Activated CD4-positive, alpha-beta T cell treated with anti-CD3 and anti-CD28 coated beads, Interleukin-2, amount 50 U/mL, for 48 hours (primary cell): Measurements from ENCODE around the gene UFD1.

Experiments used
- DNase-seq, 2 experiments: peaks; one replicate each; pipeline ENCODE4 v3.0.0-alpha.2; 2020

Gene UFD1, protein sequence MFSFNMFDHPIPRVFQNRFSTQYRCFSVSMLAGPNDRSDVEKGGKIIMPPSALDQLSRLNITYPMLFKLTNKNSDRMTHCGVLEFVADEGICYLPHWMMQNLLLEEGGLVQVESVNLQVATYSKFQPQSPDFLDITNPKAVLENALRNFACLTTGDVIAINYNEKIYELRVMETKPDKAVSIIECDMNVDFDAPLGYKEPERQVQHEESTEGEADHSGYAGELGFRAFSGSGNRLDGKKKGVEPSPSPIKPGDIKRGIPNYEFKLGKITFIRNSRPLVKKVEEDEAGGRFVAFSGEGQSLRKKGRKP

DNA sequence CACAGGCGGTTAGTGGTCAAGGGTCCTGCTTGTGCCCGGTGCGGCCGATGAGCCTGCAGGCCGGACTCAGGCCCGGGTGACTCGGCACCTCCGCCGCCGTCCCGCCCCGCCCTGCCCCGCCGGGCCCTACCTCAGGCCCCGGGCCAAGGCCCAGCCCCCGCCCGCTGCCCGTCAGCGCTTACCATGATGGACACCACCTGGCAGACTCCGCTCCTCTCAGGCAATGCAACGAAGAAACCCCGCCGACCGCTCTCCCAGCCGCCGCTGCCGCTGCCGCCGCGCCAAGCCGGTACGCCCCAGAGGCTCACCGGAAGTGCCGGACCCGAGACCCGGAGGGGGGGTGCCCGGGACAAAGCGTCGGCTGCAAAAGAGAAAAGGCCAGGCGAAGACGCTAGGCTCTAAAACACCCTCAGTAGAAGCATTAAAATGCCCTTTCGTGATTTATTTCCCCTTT is at the start of gene UFD1:
Gene UFD1 (minus strand): TSS at position 293 of the 454 bp plus-strand sequence. CDS start 108 bp downstream, at position 185.
- peak; percentile 76 to 83 for DNase-seq

GRCh38 chr22:19527861-19528417 is 48.9 kb upstream of the UFD1 start:
- no peak for DNase-seq

- DNase-seq: no peak
These were observed 48.3 kb upstream of the UFD1 start for GRCh38 chr22:19527321-19527721.

- no peak for DNase-seq
These were observed 47.7 kb upstream of the UFD1 start for GRCh38 chr22:19526702-19527111.

GRCh38 chr22:19526076-19526701 is 47.2 kb upstream of the UFD1 start:
- no peak for DNase-seq

DNA sequence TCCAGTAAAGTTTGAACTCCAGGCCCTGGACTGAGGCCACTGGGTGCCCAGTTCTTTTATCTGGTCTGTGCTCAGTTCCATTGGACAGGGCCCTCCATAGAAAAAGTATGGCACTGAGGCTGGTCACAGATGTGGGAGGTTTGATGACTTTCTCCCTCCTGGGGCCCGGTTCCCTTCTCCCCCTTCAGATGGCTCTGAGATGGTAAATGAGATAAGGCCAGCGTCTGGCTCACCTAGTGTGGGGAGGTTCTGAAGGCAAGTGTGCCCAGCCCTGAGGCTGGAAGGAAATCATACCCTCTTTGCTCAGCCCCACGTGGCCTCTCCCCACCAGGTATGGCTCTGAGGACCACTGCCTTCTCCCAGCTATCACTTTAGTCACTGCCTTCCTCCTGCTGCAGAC is 46.7 kb upstream of the UFD1 start:
- DNase-seq: no peak

DNA sequence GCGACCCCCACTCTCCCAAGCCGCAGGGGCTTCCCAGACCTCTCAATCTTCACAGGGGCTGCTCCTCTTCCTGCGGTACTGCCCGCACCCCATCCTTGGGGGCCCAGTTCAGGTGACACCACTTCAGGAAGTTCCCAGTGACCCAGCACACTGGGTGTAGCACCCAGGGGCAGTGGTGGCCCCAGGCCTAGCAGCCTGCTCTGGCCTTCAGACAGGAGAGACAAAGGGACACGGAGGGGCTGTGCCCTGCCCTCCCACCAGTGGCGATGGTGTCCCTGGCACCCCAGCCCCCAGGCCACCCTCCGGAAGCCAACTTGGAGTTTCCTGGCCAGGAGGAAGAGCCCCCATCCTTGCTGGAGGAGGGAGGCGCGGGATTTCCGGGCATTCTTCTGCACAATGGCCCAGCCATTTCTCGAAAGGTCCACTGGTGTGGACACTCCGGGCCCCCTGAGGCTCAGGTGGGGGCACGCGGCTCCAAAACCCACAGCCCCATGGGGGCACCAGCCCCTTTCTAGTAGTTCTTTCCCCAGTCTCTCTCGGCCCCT is 46.2 kb upstream of the UFD1 start:
- DNase-seq: no peak

DNA sequence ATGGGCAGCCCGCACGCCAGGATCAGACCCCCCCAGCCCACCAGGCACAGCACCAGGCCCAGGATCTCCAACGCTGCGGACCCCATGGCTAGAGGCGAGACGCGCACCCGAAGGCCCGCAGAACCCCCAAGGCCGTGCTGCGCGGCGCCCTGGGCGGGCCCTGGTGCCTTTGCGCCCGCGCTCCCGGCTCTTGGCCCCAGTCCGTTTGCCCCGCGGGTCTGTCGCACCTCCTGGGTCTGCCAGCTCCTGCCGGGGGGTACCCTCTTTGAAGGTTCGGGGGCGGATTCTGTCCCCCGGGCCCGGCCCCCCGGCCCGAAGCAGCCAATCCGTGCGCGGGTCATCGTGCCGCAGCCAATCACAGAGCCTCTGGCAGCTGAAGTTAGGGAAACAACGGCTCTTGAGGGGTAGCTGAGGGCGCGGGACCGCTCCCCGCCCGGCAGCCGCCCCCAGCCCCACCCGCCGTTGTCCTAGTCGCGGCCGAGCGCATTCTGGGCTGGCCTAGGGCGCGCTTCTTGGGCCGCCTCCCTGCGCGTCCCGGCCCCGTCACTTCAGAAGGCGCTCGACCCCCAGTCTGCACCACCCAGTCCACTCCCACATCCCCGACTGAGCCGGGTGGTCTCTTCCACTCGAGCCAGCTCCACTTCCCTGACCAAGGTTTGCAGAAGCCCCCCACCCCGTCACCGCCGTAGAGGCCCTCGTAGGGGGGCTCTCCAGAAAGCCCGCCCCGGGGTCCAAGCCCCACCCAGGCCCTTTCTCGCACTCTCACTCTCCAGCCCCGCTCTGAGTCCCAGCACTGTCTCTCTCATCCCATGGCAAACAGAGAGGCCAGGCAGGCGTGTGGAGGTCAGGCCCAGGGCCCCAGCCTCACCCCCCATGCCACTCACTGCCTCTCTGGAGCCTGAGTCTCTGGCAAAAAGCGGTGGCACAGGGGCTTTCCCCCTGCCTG is 45.5 kb upstream of the UFD1 start, which contains the start of gene CLDN5:
Gene CLDN5 (minus strand): TSS at position 241 of the 946 bp plus-strand sequence. CDS start 155 bp downstream, at position 86.
- DNase-seq: peak in 1 of 2 experiments; percentile 27

GRCh38 chr22:19523240-19524169 is 44.5 kb upstream of the UFD1 start:
- DNase-seq: peak; percentile 24 to 32

DNA sequence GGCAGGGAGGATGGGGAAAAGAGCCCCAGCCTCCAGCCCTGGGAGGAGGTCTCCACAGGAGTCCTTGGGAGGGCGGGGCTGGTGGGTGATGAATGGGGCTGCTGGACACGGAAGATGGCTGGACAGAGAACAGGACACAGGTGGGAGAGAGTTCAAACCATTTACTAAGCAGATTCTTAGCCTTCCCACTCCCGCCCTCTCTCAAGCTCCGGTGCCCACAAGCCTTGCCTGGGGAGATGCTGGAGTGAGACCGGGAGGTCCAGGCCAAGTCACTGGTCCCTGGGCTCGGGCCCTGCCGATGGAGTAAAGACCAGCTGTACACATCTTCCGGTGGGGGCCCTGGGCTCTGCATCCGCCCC is 43.9 kb upstream of the UFD1 start:
- DNase-seq: no peak

- DNase-seq: no peak
These were observed 43.3 kb upstream of the UFD1 start for GRCh38 chr22:19522190-19522880.

DNA sequence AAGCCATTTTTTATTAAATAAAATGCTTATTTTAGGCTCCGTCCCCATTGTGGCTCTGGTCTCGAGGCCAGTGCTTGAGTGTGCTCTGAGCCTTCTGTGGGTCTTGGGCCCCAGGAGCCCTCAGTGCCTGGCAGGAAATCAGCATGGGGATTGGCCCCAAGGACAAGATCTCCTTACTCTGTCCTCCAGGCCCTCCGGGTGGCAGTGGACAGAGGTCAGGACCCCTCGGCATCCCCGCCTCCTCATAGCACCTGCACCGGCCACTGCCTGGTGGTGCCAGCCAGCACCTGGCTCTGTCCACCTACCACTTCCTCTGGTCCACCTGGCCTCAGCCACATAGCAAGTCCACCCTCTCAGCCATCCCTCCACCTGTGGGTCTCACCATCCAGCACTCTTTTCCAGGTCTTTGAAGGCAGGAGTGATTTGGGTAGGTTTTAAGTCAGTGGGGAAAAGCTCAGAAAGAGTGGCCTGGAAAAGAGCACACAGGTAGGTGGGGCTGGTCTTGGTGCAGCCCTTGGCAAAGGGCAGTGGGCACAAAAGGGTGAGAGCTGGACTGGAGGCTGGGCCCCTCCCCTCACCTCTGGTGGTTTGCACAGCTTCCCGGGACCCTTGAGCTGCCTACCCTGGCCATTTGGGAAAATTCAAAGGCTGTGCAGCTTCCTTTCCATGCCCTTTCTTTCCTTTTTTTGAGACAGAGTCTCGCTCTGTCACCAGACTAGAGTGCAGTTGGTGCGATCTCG is 41.7 kb upstream of the UFD1 start:
- no peak for DNase-seq

DNA sequence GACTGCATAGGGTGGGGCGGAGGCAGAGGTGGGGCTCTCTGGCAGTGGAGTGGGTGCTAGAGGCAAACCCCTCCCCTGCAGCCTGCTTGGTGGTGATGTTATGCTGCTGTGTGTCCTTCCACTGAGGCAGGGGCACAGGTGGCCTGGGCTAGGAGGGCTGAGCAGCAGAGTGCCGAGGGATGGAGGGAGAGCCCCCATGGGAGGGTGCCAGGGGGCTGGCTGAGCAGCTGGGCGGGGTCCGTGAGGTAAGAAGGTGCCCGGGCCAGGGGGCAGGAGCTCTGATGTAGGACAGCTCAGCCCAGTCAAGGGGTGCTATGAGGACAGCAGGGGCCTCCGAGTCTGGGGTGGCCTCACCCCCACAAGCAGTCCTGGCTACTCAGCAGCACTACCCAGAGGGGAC is 41.0 kb upstream of the UFD1 start:
- DNase-seq: no peak

GRCh38 chr22:19519041-19519926 is 40.3 kb upstream of the UFD1 start:
- no peak for DNase-seq

- no peak for DNase-seq
These were observed 39.6 kb upstream of the UFD1 start for GRCh38 chr22:19518635-19519034.

- no peak for DNase-seq
These were observed 39.1 kb upstream of the UFD1 start for GRCh38 chr22:19517919-19518611.

DNA sequence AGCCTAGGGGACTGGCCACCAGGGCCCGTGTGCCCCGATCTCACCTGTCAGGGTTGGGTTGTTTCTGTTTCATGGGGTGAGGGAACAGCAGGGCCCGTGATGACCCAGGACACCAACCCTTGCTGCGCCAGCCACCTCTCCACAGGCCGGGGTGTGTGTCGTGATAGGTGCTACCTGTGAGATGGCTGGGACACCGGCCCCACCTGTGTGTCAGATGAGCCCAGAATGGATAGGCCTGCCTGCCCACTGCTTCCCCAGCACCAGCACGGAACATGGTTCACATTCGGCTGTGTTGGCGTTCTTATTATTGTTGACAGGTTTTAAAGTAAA is 38.1 kb upstream of the UFD1 start:
- DNase-seq: no peak

DNA sequence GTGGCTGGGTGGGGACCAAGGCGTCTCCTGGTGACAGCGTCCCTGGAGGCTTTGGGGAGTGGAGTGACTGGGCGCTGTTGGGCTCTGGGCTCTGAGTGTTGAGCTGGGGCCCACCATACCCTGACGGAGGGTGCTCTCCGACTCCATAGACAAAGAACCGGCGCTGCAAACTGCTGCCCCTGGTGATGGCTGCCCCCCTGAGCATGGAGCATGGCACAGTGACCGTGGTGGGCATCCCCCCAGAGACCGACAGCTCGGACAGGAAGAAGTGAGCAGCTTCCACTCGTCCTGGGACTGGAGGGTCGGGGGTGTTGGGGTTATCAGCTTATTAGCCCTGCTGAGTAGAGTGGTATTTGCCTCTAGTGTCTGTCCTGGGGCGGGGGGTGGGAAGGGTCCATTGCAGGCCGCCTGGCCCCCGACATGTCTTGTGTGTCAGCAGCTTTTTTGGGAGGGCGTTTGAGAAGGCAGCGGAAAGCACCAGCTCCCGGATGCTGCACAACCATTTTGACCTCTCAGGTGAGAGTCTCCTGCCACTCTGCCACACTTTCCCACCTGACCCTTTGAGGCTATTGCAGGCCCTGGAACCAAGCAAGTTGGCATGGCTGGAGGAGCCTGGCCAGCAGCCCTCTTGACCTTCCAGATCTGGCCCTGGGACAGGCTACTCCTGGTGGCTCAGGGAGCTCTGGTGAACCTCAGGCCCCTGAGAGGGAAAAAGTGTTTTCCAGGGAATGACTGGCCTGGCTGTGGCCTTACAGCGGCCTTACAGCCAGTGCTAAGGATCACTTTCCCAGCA is 37.6 kb upstream of the UFD1 start:
- no peak for DNase-seq
